HG03060 (cell line): ENCODE data around the gene MIA2.
"Not testable (repeated sequence)": the region's sequence is repeated elsewhere in the genome, so short reads cannot be mapped to it uniquely, and the experiment has no call there.

Source experiments
- ATAC-seq: cut with Tn5 transposase; IDR thresholded peaks from one replicate; pipeline ENCODE4 v1.9.1; 2021; ENCODE audit warnings: low read depth, moderate number of reproducible peaks; ENCODE audit not compliant: unreplicated experiment

MIA2 gene

GRCh38 chr14:39324097-39324496, 90.4 kb downstream of the MIA2 start:
- ATAC-seq = no peak

- ATAC-seq = no peak
These were observed 105.3 kb downstream of the MIA2 start for GRCh38 chr14:39339003-39339402.

GRCh38 chr14:39341126-39341525, 107.4 kb downstream of the MIA2 start:
- not testable (repeated sequence) for ATAC-seq

- ATAC-seq = no peak
These were observed 109.1 kb downstream of the MIA2 start for GRCh38 chr14:39342768-39343167.

- ATAC-seq = no peak
These were observed 109.9 kb downstream of the MIA2 start for GRCh38 chr14:39343614-39344013.

GRCh38 chr14:39350866-39351265, 117.2 kb downstream of the MIA2 start:
- no peak for ATAC-seq

GRCh38 chr14:39351708-39352107, 118.0 kb downstream of the MIA2 start:
- no peak for ATAC-seq

- not testable (repeated sequence) for ATAC-seq
These were observed 125.4 kb downstream of the MIA2 start for GRCh38 chr14:39359069-39359468.

GRCh38 chr14:39360316-39360715, 126.6 kb downstream of the MIA2 start:
- no peak for ATAC-seq

- ATAC-seq = not testable (repeated sequence)
These were observed 127.8 kb downstream of the MIA2 start for GRCh38 chr14:39361556-39361955.

- ATAC-seq = no peak
These were observed 130.8 kb downstream of the MIA2 start for GRCh38 chr14:39364509-39364908.

- ATAC-seq = no peak
These were observed 131.6 kb downstream of the MIA2 start for GRCh38 chr14:39365354-39365753.

- ATAC-seq = no peak
These were observed 133.0 kb downstream of the MIA2 start for GRCh38 chr14:39366460-39367386.

GRCh38 chr14:39367387-39367751, 133.7 kb downstream of the MIA2 start:
- ATAC-seq = no peak

GRCh38 chr14:39368261-39368959, 134.7 kb downstream of the MIA2 start:
- ATAC-seq = no peak

- no peak for ATAC-seq
These were observed 135.3 kb downstream of the MIA2 start for GRCh38 chr14:39369029-39369428.

GRCh38 chr14:39370415-39370814, 136.7 kb downstream of the MIA2 start:
- ATAC-seq = no peak

- ATAC-seq = no peak
These were observed 138.9 kb downstream of the MIA2 start for GRCh38 chr14:39372656-39373055.

- ATAC-seq = no peak
These were observed 141.1 kb downstream of the MIA2 start for GRCh38 chr14:39374851-39375250.

- no peak for ATAC-seq
These were observed 143.1 kb downstream of the MIA2 start for GRCh38 chr14:39376667-39377403.

- no peak for ATAC-seq
These were observed 147.7 kb downstream of the MIA2 start for GRCh38 chr14:39381366-39381765.
